Stimulated activated CD8-positive, alpha-beta memory T cell treated with anti-CD3 and anti-CD28 coated beads, Interleukin-4, amount 100 ng/mL, for 24 hours (primary cell): ENCODE data around the gene SPTLC1.

Experiments
- DNase-seq: peaks from one replicate; pipeline ENCODE4 v3.0.0-alpha.2; 2020; ENCODE audit warnings: low read depth

The SPTLC1 gene

GRCh38 chr9:92077888-92078287 is 37.3 kb downstream of the SPTLC1 start:
- DNase-seq: no peak

DNA sequence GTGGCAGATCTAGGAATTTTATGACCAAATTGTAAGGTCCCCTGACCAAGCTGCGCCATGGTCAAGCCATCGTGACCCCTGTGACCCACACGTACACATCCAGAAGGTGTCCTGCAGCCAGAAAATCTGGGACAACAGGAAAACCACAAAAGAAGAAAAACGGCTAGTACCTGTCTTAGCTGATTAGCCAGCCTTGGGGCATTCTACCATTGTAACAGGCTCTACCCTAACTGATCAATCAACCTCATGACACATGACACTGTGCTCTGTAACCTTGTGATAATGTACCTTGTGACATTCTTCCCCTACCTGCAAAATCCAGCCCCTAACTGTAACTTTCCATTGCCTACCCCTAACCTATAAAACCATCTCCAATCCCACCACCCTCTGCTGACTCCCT is 43.6 kb downstream of the SPTLC1 start:
- no peak for DNase-seq

DNA sequence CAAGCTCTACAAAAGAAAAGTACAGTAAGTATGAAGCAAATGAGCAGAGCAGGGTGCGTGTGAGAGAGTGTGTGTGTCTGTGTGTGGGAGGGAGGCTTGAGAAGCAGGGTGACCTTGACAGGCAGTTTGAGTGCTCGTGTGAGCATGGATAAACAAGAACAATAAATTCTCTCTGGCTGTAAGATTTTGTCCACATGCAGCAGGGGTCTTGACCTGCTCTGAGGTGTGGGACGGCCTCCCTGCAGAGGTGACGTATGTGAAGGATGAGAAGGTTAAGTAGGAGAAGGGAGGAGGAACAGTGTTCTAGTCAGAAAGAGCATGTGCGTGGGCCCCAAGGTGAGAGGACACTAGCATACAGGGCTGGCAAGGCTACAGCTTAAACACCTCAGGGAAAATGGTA is 49.0 kb downstream of the SPTLC1 start:
- no peak for DNase-seq

DNA sequence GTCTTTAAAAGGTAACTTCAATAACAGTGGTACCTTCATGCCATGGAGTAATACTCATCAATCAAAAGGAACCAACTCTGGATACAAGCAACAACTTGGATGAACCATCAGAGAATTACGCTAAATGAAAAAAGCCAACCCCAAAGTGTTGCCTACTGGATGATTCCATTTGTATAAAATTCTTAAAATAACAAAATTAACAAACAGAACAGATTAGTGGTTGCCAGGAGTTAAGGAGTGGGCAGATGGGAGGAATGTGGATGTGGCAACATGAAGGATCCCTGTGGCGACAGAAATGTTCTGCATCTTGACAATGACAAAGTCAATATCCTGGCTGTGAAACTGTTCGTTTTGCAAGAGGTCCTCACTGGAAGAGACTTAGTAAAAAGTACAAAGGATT is 50.5 kb downstream of the SPTLC1 start:
- no peak for DNase-seq

GRCh38 chr9:92061184-92061583 is 54.0 kb downstream of the SPTLC1 start:
- no peak for DNase-seq

DNA sequence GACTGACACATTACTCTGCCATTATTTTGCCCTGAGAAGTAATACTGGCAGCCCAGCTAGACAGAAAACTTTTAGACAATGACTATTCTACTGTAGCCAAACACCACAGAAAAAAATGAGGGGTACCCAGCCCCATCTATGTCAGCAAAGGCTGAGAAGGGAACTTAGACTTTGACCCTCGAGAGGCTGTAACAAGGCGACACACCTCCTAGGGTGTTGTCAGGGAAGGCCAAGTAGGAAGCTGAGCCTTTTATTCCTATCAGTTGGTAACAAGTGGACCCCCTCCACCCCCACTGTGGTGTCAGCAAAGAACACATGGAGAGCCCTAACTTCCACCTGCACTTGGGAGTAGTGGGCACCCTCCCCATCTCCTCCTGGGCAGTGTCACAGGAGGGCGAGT is 55.6 kb downstream of the SPTLC1 start:
- DNase-seq: no peak

DNA sequence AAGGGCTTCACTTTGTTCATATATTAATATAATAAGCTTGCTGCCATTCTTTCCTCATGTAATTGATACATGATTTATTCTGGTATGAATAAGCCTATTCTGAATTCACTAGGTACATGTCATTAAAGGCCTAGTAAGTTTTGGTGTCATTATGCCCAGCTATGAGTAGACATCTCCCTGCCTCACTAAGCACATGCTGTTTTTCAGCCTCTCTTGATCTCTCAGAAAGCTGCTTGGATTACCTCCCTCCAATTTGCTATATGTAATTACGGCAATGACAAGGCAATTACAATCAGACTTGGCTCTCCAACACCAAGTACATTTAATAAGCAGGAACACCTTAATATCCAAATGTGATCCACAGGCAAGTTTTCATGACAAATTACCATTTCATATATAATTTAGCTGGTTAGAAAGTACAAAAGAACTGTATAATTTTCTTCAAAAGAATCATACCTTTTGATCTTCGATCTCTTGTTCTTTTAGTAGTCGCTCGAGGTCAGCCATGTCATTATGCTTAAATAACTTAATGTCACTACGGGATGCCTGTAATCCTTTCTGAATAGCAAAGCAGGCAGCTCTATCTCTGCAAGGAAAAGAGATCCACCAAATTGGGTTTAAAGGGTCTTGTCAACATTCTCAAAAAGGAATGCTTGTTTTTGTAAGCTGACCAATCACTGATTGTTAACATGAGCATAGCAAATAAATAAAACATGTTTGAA is 56.3 kb downstream of the SPTLC1 start:
- DNase-seq: no peak

DNA sequence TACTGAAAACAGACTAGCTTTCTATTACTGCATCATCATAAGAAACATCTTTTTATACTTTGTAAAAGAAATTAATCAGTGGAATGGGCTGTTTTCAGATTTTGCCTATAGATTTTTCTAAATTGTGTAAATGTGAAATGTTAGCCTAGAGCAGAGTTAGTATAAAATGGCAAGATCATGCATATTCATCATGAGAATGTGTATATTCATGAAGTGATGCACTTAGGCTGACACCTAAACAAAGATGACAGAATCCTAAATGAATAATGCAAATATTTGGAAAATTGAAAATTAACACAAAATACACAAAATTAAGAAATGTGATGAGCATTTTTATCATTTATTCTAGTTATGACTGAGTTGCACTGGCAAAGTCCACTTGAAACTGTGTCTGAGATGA is 57.2 kb downstream of the SPTLC1 start:
- DNase-seq: no peak

DNA sequence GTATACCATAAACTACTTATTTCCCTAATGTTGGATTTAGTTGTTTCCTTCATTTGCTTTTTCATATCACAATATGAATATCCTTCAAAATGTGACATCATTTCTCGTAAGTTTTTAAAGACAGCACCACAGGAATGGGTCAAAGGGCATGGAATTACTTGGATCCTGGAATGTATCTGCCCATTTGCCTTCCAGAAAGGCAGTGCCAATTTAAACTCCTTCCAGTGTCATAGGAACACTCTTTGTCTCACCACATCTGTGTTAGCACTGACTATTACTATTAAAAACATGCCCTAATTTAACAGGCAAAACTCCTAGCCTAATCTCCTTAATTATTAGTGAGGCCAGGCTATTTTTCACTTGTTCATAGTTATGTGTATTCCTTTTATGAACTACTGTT is 58.0 kb downstream of the SPTLC1 start:
- DNase-seq: no peak

DNA sequence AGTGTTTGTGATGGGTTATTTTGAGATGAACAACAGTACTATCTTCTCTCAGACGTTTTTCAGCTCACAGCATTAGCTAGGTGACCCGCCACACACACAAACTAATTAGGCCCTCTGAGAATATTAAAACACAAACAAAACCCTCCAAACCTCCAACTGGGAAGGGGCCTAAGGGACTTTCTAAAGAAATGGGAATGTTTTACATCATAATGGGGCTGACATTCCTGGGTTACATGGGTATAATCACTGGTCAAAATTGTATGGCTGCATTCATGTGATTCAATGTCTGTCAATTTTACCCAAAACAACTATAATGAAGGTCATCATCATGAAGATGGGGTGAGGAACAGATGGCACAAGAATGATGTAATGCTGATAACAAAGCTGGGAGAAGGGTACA is 59.6 kb downstream of the SPTLC1 start:
- DNase-seq: no peak

- no peak for DNase-seq
These were observed 66.1 kb downstream of the SPTLC1 start for GRCh38 chr9:92048924-92049625.

DNA sequence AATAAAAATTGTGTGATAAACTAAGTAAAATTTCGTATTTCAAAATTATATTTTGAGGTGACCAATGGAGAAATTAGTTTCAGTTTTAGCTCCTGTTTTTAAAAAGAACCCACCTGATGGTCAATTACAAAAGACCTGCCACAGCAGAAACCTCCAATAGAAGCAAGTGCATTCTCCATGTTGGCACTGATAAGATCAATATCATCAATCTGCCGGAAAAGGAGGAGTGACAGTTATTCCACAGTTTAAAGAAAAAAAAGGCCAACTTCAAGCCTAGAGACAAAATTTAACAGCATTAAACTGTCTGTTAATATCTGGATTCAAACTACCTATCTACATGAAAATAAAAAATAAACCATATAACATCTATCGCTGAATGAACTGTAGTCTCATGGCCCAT is 67.7 kb downstream of the SPTLC1 start:
- no peak for DNase-seq

- no peak for DNase-seq
These were observed 68.5 kb downstream of the SPTLC1 start for GRCh38 chr9:92046676-92047075.

GRCh38 chr9:92044936-92045335 is 70.3 kb downstream of the SPTLC1 start:
- DNase-seq: no peak

DNA sequence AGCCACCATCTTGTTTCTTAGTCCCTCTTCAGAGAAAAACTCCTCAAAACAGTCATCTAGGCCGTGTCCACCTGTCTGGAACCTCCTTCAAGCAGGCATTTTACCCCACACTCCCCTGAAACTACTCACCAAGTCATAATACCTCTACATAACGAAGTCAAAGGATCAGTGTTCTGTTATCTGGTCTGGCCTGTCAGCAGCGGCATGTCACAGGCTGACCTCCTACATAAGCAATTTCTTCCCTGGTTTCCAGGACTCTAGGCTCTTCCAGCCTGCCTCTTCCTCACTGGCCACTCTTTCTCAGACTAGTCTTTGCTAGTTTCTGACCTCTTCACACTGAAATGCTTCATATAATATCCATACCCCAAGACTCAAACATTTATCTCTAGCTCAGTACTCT is 72.2 kb downstream of the SPTLC1 start:
- no peak for DNase-seq

GRCh38 chr9:92042260-92042659 is 73.0 kb downstream of the SPTLC1 start:
- no peak for DNase-seq

DNA sequence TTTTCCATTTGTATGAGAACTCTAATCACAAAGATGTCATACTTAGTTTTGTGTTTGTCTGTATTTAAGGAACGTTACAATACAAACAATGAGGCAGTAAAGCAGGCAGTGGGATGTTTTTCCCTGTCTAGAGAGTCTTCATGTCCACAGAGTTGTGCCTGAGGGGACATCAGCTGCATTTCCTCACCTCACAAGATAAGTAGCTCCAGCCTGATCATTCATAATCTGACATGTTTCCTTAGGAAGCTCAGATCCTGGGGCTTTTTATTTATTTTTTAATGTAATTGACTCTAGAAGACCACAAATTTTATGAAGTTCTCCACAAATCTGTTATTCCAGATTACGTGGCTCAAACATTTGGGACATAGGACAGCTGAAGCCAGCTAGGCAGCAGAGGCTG is 78.5 kb downstream of the SPTLC1 start:
- no peak for DNase-seq

GRCh38 chr9:92036411-92036746 is 78.8 kb downstream of the SPTLC1 start:
- no peak for DNase-seq

DNA sequence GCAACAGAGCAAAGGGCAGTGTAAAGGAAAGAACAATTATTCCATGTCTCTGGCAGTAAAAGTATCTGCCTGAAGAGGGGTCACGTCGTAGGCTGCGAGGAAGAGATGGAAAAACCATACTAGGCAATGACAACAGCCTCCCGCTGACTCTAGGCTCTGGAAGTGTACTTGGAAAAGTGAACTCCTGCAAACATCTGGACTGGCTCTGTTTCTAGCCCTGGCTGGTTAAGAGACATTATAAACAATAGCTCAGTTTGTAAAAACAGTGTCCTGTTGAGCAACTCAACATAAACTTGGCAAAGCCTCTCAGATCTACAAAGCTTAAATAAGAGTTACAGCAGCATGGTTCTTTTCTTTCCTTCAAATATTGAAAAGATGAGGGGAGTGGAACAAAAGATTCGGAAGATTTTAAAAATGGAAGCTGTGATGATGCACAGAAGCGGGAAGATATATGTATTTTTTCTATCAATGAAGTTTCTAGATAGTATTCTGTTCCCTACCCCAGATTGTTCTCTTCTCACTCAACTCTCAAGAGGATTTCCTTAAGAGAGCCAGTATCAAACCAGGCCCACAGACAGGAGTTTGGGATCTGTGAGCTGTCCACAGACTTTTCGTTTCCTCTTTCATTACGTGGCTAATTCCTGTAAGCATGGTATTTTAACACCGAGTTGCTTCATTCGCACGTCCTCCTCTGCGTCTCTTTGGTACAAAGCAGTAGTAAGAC is 79.4 kb downstream of the SPTLC1 start:
- no peak for DNase-seq

GRCh38 chr9:92035146-92035545 is 80.1 kb downstream of the SPTLC1 start:
- DNase-seq: no peak

- no peak for DNase-seq
These were observed 81.2 kb downstream of the SPTLC1 start for GRCh38 chr9:92033991-92034390.

DNA sequence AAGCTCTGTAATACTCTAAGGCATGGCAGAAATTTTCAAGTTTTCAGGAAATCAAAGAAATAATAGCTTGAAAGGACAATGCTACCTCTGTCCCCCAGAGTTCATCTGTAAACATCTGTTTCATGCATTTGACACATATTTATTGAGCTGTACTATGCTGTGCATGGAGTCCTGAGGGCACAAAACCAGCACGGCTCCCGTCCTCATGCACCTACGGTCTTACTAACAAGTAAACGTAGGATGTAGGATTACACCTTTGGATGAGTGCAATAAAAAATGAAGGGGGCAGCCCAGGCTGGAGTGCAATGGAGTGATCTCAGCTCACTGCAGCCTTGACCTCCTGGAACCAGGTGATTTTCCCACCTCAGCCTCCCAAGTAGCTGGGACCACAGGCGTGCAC is 81.9 kb downstream of the SPTLC1 start:
- no peak for DNase-seq

GRCh38 chr9:92032891-92033290 is 82.3 kb downstream of the SPTLC1 start:
- no peak for DNase-seq
